DOHH2 (cell line): ENCODE data around the gene DISP2.

Experiments
- H3F3A ChIP-seq: fragments of 200-600 bp; sonication (generic), shearing (Covaris generic); 2 replicates; pipeline ENCODE4 v1.6.0; 2016; ENCODE audit warnings: antibody characterized with exemption, mild to moderate bottlenecking; ENCODE audit not compliant: control insufficient read depth, insufficient read depth
- H3K27ac ChIP-seq: fragments of 200-600 bp; sonication (generic); 2 replicates; pipeline ENCODE4 v1.5.1; 2014; ENCODE audit warnings: low read depth, mild to moderate bottlenecking, low read length, moderate library complexity
- H3K27me3 ChIP-seq: fragments of 200-600 bp; sonication (generic); 2 replicates; pipeline ENCODE4 v1.6.1; 2014; ENCODE audit warnings: mild to moderate bottlenecking, low read length, mixed read lengths; ENCODE audit not compliant: control insufficient read depth
- H3K36me3 ChIP-seq: fragments of 200-600 bp; sonication (generic); 2 replicates; pipeline ENCODE4 v1.6.1; 2014; ENCODE audit warnings: mild to moderate bottlenecking, low read length, moderate library complexity, mixed read lengths; ENCODE audit not compliant: control insufficient read depth
- H3K4me1 ChIP-seq: fragments of 200-600 bp; sonication (generic); 2 replicates; pipeline ENCODE4 v1.6.1; 2014; ENCODE audit warnings: mild to moderate bottlenecking, low read length, mixed read lengths; ENCODE audit not compliant: control insufficient read depth
- H3K4me2 ChIP-seq: fragments of 200-600 bp; sonication (generic); 2 replicates; pipeline ENCODE4 v1.6.0; 2014; ENCODE audit warnings: mild to moderate bottlenecking, low read length, moderate library complexity
- H3K4me3 ChIP-seq: fragments of 200-600 bp; sonication (generic); 2 replicates; pipeline ENCODE4 v1.5.1; 2014; ENCODE audit warnings: mild to moderate bottlenecking, low read length, mixed read lengths
- H3K79me2 ChIP-seq: fragments of 200-600 bp; sonication (generic); 2 replicates; pipeline ENCODE4 v1.6.1; 2014; ENCODE audit warnings: mild to moderate bottlenecking, low read length, mixed read lengths; ENCODE audit not compliant: control insufficient read depth
- H3K9me2 ChIP-seq: fragments of 200-600 bp; sonication (generic); replicated peaks from 2 replicates; pipeline ENCODE4 v1.6.1; 2014; ENCODE audit warnings: mild to moderate bottlenecking, low read length, mixed read lengths; ENCODE audit not compliant: control insufficient read depth
- H3K9me3 ChIP-seq: fragments of 200-600 bp; sonication (generic); 2 replicates; pipeline ENCODE4 v1.6.1; 2014; ENCODE audit warnings: antibody characterized with exemption, low read length, mixed read lengths; ENCODE audit not compliant: control insufficient read depth, insufficient read depth
- H4K20me1 ChIP-seq: fragments of 200-600 bp; sonication (generic); 2 replicates; pipeline ENCODE4 v1.6.0; 2014; ENCODE audit warnings: low read depth, mild to moderate bottlenecking, antibody characterized with exemption, low read length, moderate library complexity; ENCODE audit not compliant: control insufficient read depth, insufficient read depth
- CTCF ChIP-seq: fragments of 200-600 bp; sonication (generic); IDR thresholded peaks from one replicate; pipeline ENCODE4 v1.5.1; 2014; ENCODE audit warnings: antibody characterized with exemption, mild to moderate bottlenecking, low read depth, low read length; ENCODE audit not compliant: poor library complexity, severe bottlenecking
- EZH2phosphoT487 ChIP-seq: fragments of 200-600 bp; sonication (generic); IDR thresholded peaks from 2 replicates; pipeline ENCODE4 v1.6.1; 2017; ENCODE audit warnings: borderline replicate concordance, mild to moderate bottlenecking, antibody characterized with exemption, low read length, moderate library complexity, mixed read lengths

Gene DISP2

DNA sequence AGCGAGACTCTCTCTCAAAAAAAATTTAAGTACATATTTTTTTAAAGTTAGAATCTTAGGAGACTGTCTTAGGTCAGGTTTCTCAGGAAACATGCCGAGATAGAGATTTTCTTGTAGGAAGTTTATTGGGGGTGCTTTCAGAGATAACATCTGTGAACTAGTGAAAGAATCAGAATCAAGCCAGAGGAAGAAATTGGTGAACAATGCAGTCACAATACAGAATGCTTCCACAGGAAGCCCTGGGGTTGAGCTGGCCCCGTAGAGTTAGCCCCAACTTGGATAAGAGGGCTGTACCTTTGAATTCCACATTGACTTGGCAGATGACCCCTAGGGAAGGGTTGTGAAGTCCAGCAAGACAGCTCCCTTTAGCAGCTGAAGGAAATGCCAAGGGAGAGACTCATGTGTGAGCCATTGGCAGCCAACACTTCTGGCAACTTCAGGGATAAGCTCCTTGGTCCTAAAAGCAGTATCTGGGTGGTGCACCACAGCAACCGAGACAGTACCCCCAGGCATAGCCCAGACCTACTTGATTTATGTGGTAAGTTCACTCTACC is 43.2 kb upstream of the DISP2 start:
- Histone ChIP-seq H3K4me3 (no peak overlapping the region), H3K36me3 (no peaks in the 10 kb centered on the region), H3K79me2 (no peaks in the 10 kb centered on the region), H4K20me1 (no peaks in the 10 kb centered on the region), H3K9me3 (no peaks in the 10 kb centered on the region), H3K27me3 (peaks cover 62% of the 10 kb centered on the region), H3F3A (no peaks in the 10 kb centered on the region), H3K9me2 (no peaks in the 10 kb centered on the region), H3K27ac (no peak overlapping the region), H3K4me2 (no peak overlapping the region), H3K4me1 (no peaks in the 10 kb centered on the region)
- TF ChIP-seq CTCF (no peak), EZH2phosphoT487 (no peak)

GRCh38 chr15:40316931-40317330 is 41.1 kb upstream of the DISP2 start:
- H3F3A ChIP-seq = peaks cover 4% of the 10 kb centered on the region; the same call in 1 of the 2 replicates
- peaks cover 56% of the 10 kb centered on the region for H3K27me3 ChIP-seq
- peaks cover 2% of the 10 kb centered on the region; the same call in 1 of the 2 replicates for H3K4me1 ChIP-seq
- H3K9me3 ChIP-seq = no peaks in the 10 kb centered on the region
- no peaks in the 10 kb centered on the region for H3K9me2 ChIP-seq
- H3K36me3 ChIP-seq = no peaks in the 10 kb centered on the region
- no peak overlapping the region for H3K27ac ChIP-seq
- H3K79me2 ChIP-seq = no peaks in the 10 kb centered on the region
- H3K4me3 ChIP-seq = no peak overlapping the region
- TF ChIP-seq CTCF = no peak
- TF ChIP-seq EZH2phosphoT487 = no peak
- H3K4me2 ChIP-seq = no peak overlapping the region
- H4K20me1 ChIP-seq = no peaks in the 10 kb centered on the region

DNA sequence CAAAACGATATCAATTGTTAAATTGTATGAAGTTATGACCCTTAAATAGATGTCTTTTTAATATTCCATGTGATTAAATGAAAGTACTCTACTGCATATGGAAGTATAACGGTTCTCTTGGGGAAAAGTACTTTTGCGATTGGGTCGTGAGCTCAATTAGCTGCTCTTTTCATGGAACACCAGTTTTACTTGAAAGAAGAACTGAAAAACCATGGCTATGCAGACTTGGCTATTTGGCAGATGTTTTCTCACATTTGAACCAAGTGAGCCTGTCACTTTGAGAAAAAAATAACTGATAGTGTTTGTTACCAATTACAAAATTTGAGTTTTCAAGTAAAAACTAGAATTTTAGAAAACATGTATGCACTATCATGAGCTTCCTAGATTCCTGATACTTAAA is 40.4 kb upstream of the DISP2 start:
- Histone ChIP-seq H3K36me3 (no peaks in the 10 kb centered on the region), H3K4me2 (no peak overlapping the region), H3K4me3 (no peak overlapping the region), H3K27me3 (peaks cover 52% of the 10 kb centered on the region), H3K79me2 (no peaks in the 10 kb centered on the region), H3K4me1 (peaks cover 3% of the 10 kb centered on the region), H4K20me1 (no peaks in the 10 kb centered on the region), H3F3A (peaks cover 4% of the 10 kb centered on the region; the same call in 1 of the 2 replicates), H3K9me2 (no peaks in the 10 kb centered on the region), H3K27ac (no peak overlapping the region), H3K9me3 (no peaks in the 10 kb centered on the region)
- TF ChIP-seq CTCF (no peak), EZH2phosphoT487 (no peak)
